RWPE2 (cell line): ENCODE results near the gene SLC9B1.

ENCODE experiments used
- ATAC-seq: fragments of 200-7000 bp; cut with Tn5 transposase; 3 replicates; pipeline ENCODE4 v1.9.1; 2021; ENCODE audit warnings: low read depth
- DNase-seq: peaks from one replicate; pipeline ENCODE4 v3.0.0-alpha.2; 2020; ENCODE audit warnings: low spot score
- H3K27ac ChIP-seq: fragments of 450-650 bp; 2 replicates; pipeline ENCODE4 v1.5.1; 2017; ENCODE audit warnings: mild to moderate bottlenecking; ENCODE audit not compliant: poor library complexity, severe bottlenecking
- H3K27me3 ChIP-seq: fragments of 250-450 bp; sonication (Bioruptor Pico); 2 replicates; pipeline ENCODE4 v1.5.1; 2021; ENCODE audit warnings: mild to moderate bottlenecking, moderate library complexity; ENCODE audit not compliant: insufficient read depth, poor library complexity, severe bottlenecking
- H3K36me3 ChIP-seq: fragments of 250-450 bp; sonication (Bioruptor Pico); 2 replicates; pipeline ENCODE4 v1.5.1; 2020; ENCODE audit warnings: low read depth, mild to moderate bottlenecking, moderate library complexity
- H3K4me1 ChIP-seq: fragments of 250-450 bp; sonication (Bioruptor Pico); 2 replicates; pipeline ENCODE4 v1.5.1; 2021; ENCODE audit warnings: mild to moderate bottlenecking, moderate library complexity; ENCODE audit not compliant: insufficient read depth, poor library complexity, severe bottlenecking
- H3K4me3 ChIP-seq: fragments of 250-450 bp; sonication (Bioruptor Pico); 2 replicates; pipeline ENCODE4 v1.5.1; 2021; ENCODE audit warnings: mild to moderate bottlenecking, moderate library complexity; ENCODE audit not compliant: severe bottlenecking
- H3K9me3 ChIP-seq: fragments of 250-450 bp; sonication (Bioruptor Pico); 2 replicates; pipeline ENCODE4 v1.5.1; 2021; ENCODE audit warnings: mild to moderate bottlenecking, moderate library complexity; ENCODE audit not compliant: severe bottlenecking
- TF ChIP-seq, protein P1 (sequence below): fragments of 450-650 bp; IDR thresholded peaks from one replicate; pipeline ENCODE4 v1.5.1; 2017; ENCODE audit warnings: mild to moderate bottlenecking, moderate library complexity; ENCODE audit not compliant: poor library complexity, severe bottlenecking

Gene SLC9B1

DNA sequence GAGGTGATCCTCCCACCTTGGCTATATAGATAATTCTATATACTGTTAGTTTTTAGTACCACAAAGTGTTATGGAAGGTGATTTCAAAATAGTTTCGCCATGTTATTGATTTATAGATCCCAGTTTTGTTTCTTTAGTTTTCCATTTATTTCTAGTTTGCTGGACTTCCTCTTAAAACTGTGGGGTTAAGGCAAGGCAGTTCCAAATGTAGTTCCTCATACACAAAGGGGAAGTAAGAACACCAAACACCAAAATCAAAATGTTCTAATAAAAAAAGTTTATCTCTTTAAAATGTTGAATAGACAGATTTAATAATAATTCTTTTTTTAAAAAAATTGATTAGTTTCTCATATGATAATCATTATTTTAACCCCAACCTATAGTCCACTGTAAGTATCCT, 157.5 kb downstream of the SLC9B1 start:
- no peak for DNase-seq
- peaks cover 5% of the 10 kb centered on the region for H3K4me1 ChIP-seq
- no peaks in the 10 kb centered on the region for H3K27me3 ChIP-seq
- H3K4me3 ChIP-seq: no peak overlapping the region
- TF ChIP-seq, protein P1, sequence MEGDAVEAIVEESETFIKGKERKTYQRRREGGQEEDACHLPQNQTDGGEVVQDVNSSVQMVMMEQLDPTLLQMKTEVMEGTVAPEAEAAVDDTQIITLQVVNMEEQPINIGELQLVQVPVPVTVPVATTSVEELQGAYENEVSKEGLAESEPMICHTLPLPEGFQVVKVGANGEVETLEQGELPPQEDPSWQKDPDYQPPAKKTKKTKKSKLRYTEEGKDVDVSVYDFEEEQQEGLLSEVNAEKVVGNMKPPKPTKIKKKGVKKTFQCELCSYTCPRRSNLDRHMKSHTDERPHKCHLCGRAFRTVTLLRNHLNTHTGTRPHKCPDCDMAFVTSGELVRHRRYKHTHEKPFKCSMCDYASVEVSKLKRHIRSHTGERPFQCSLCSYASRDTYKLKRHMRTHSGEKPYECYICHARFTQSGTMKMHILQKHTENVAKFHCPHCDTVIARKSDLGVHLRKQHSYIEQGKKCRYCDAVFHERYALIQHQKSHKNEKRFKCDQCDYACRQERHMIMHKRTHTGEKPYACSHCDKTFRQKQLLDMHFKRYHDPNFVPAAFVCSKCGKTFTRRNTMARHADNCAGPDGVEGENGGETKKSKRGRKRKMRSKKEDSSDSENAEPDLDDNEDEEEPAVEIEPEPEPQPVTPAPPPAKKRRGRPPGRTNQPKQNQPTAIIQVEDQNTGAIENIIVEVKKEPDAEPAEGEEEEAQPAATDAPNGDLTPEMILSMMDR: no peak
- peaks cover 2% of the 10 kb centered on the region for H3K9me3 ChIP-seq
- no peak for ATAC-seq
- H3K27ac ChIP-seq: no peak overlapping the region
- H3K36me3 ChIP-seq: no peaks in the 10 kb centered on the region

DNA sequence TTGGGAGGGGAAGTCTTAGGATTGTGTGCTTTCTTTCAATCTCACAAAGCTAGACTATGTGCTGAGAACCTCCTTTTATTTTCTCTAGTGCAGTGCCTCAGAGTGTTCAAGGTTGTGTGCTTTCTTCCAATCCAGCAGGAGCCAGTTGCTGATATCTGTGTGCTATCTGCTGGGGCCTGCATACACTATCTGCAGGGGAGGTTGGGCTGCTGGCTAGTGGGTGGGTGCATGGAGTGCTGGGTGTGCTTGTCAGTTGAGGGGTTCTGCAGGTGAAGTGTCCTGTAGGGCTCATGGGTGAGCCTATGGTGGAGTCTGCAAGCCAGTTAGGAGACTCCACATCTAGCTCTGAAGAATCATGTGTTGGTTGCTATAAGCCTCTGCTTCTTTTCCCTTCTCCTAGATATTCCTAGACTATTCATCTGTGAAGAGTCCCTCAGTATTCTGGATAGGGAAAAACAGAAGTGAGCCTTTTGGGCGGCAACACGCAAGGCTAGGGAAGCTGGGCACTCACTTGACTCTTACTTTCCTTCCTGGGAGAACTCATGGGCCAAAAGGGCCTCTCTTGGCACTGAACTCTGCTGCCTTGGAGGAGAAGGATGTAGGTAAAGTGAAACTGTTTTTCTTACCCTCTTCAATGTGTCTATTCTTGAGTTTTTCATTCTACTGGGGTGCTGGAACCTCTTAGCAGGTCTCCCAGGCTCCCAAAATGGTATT, 158.7 kb downstream of the SLC9B1 start:
- no peak for DNase-seq
- TF ChIP-seq, protein P1: no peak

DNA sequence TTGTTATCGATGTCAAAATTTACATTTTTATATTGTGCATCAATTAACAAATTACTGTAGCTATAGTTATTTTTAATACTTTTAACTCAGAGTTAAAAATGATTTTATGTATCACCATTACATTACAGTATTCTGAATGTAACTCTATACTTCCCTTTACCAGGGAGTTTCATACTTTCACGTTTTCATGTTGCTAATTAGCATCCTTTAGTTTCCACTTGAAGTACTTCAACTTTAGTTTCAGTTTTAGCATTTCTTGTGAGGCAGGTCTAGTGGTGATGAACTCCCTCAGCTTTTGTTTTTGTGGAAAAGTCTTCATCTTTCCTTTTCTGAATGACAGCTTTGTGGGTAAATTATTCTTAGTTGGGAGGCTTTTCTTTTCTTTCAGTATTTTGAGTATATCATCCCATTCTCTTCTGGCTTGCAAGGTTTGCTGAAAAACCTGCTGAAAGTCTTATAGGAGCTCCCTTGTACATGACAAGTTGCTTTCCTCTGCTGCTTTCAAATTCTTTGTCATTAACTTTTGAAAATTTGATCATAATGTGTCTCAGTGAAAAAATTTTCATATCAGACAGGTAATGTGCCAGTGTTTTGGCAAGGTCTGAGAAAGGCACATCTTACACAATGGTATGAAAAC, 160.6 kb downstream of the SLC9B1 start:
- H3K36me3 ChIP-seq: no peaks in the 10 kb centered on the region
- no peaks in the 10 kb centered on the region for H3K27me3 ChIP-seq
- DNase-seq: no peak
- peaks cover 2% of the 10 kb centered on the region for H3K9me3 ChIP-seq
- no peaks in the 10 kb centered on the region for H3K4me1 ChIP-seq
- H3K4me3 ChIP-seq: no peak overlapping the region
- TF ChIP-seq, protein P1: no peak
- H3K27ac ChIP-seq: no peak overlapping the region
- no peak for ATAC-seq

More for the DNA sequence above, 158.7 kb downstream of the SLC9B1 start:
- ATAC-seq: no peak
- Histone ChIP-seq H3K36me3 (no peaks in the 10 kb centered on the region), H3K4me3 (no peak overlapping the region), H3K27ac (no peak overlapping the region), H3K9me3 (peaks cover 2% of the 10 kb centered on the region), H3K27me3 (no peaks in the 10 kb centered on the region), H3K4me1 (no peaks in the 10 kb centered on the region)
